H1 (cell line): ENCODE results near the gene SLC12A7. TPM values are rescaled to one million over a fixed set of nuclear protein-coding genes. Genes with fewer than 3 reads are reported as not detected.

Experiments
- CTCF ChIA-PET: fragments of 300-600 bp; sonication (Branson Sonifier 250); formaldehyde crosslinking; loops from one replicate; lab custom pipeline; 2021; ENCODE audit not compliant: partially characterized antibody; lab: Charles Lee
- POLR2A ChIA-PET: fragments of 300-600 bp; sonication (Branson Sonifier 250); formaldehyde crosslinking; loops from one replicate; lab custom pipeline; 2021; ENCODE audit warnings: inconsistent platforms; ENCODE audit not compliant: partially characterized antibody; lab: Charles Lee
- DNase-seq, 2 experiments: peaks; one replicate each; pipeline versions ENCODE4 v3.0.0 to v3.0.0-alpha.2; 2010 to 2022; ENCODE audit warnings: low spot score in 2 of 2, low read depth in 1 of 2, mixed read lengths in 1 of 2
- FAIRE-seq: peaks from 2 replicates; lab custom pipeline; 2011; peaks lifted over from hg19 to GRCh38; lab: Jason Lieb, UNC
- H2AFZ ChIP-seq: 2 replicates; pipeline ENCODE4 v1.8.1; 2012; ENCODE audit warnings: low read length, inconsistent platforms
- H2AK5ac ChIP-seq: 2 replicates; pipeline ENCODE4 v1.6.1; 2013; ENCODE audit warnings: low read depth, low read length
- H2BK120ac ChIP-seq: replicated peaks from 2 replicates; pipeline ENCODE3; 2013; ENCODE audit warnings: low read depth, low read length, inconsistent platforms
- H2BK12ac ChIP-seq: 2 replicates; pipeline ENCODE4 v1.6.1; 2013; ENCODE audit warnings: low read depth, low read length
- H2BK15ac ChIP-seq: 2 replicates; pipeline ENCODE4 v1.6.1; 2013; ENCODE audit warnings: low read length
- H2BK20ac ChIP-seq: 2 replicates; pipeline ENCODE4 v1.6.1; 2013; ENCODE audit warnings: low read length
- H2BK5ac ChIP-seq: 2 replicates; pipeline ENCODE4 v1.6.1; 2013; ENCODE audit warnings: low read depth, low read length
- H3K14ac ChIP-seq: 2 replicates; pipeline ENCODE4 v1.6.1; 2013; ENCODE audit warnings: inconsistent platforms; ENCODE audit not compliant: insufficient read length
- H3K18ac ChIP-seq: 2 replicates; pipeline ENCODE4 v1.6.1; 2013; ENCODE audit warnings: low read length; ENCODE audit errors: extremely low read depth
- H3K23ac ChIP-seq: 2 replicates; pipeline ENCODE4 v1.6.1; 2013; ENCODE audit warnings: inconsistent platforms; ENCODE audit not compliant: insufficient read length
- H3K23me2 ChIP-seq: 2 replicates; pipeline ENCODE4 v1.6.1; 2013; ENCODE audit warnings: low read depth, low read length
- H3K27ac ChIP-seq: 2 replicates; pipeline ENCODE4 v1.6.1; 2011; ENCODE audit warnings: low read depth, low read length, inconsistent platforms
- H3K27me3 ChIP-seq, 4 experiments: replicated peaks in 1 of 4; 1 replicate in 1 of 4; 2 replicates in 3 of 4; pipeline versions ENCODE4 v1.6.1 to v1.8.1; 2011 to 2013; ENCODE audit warnings: low read length in 3 of 4, mild to moderate bottlenecking in 3 of 4, inconsistent platforms in 2 of 4, mixed read lengths in 2 of 4, moderate library complexity in 1 of 4; ENCODE audit not compliant: control insufficient read depth in 3 of 4, insufficient read depth in 3 of 4; ENCODE audit errors: extremely low read depth in 1 of 4
- H3K36me3 ChIP-seq, 4 experiments: 2 replicates each; pipeline versions ENCODE4 v1.6.1 to v1.8.1; 2011 to 2013; ENCODE audit warnings: mild to moderate bottlenecking in 4 of 4, low read length in 3 of 4, moderate library complexity in 2 of 4, control low read depth in 1 of 4, inconsistent platforms in 1 of 4; ENCODE audit not compliant: insufficient read depth in 4 of 4, control insufficient read depth in 2 of 4
- H3K4ac ChIP-seq: replicated peaks from 2 replicates; pipeline ENCODE3; 2013; ENCODE audit warnings: low read length, low read depth, mixed read lengths, inconsistent platforms; ENCODE audit not compliant: insufficient read length
- H3K4me1 ChIP-seq, 4 experiments: replicated peaks in 1 of 4; 1 replicate in 1 of 4; 2 replicates in 3 of 4; pipeline versions ENCODE4 v1.6.1 to v1.8.1; 2011 to 2013; ENCODE audit warnings: low read length in 3 of 4, inconsistent platforms in 2 of 4, mixed read lengths in 1 of 4; ENCODE audit not compliant: insufficient read depth in 4 of 4, control insufficient read depth in 3 of 4
- H3K4me2 ChIP-seq, 2 experiments: 2 replicates each; pipeline versions ENCODE4 v1.6.1 to v1.8.1; 2011 to 2013; ENCODE audit warnings: low read depth in 2 of 2, low read length in 2 of 2, control low read depth in 1 of 2, inconsistent platforms in 1 of 2, mild to moderate bottlenecking in 1 of 2; ENCODE audit not compliant: insufficient read depth in 1 of 2
- H3K4me3 ChIP-seq, 4 experiments: fragments of 200-600, 300-600 bp in 1 of 4; sonication (generic), shearing (Covaris generic), sonication (Bioruptor Twin) in 1 of 4; 2 replicates each; pipeline versions ENCODE4 v1.5.1 to v1.8.1; 2011 to 2016; ENCODE audit warnings: low read length in 4 of 4, low read depth in 3 of 4, control low read depth in 2 of 4, inconsistent platforms in 2 of 4, mild to moderate bottlenecking in 2 of 4, mixed read lengths in 1 of 4, moderate library complexity in 1 of 4; ENCODE audit not compliant: insufficient read depth in 2 of 4; ENCODE audit errors: extremely low read depth in 1 of 4
- H3K56ac ChIP-seq: replicated peaks from 2 replicates; pipeline ENCODE3; 2013; ENCODE audit warnings: low read depth, mild to moderate bottlenecking, mixed read lengths, low read length, inconsistent platforms; ENCODE audit not compliant: insufficient read length
- H3K79me1 ChIP-seq: 2 replicates; pipeline ENCODE4 v1.6.1; 2013; ENCODE audit warnings: low read depth, low read length, control low read depth
- H3K79me2 ChIP-seq, 2 experiments: 2 replicates each; pipeline versions ENCODE4 v1.6.1 to v1.8.1; 2012 to 2013; ENCODE audit warnings: low read length in 2 of 2, mild to moderate bottlenecking in 2 of 2, inconsistent platforms in 1 of 2; ENCODE audit not compliant: insufficient read depth in 2 of 2, control insufficient read depth in 1 of 2
- H3K9ac ChIP-seq, 4 experiments: replicated peaks in 1 of 4; 1 replicate in 1 of 4; 2 replicates in 3 of 4; pipeline versions ENCODE4 v1.6.1 to v1.8.1; 2011 to 2013; ENCODE audit warnings: low read depth in 3 of 4, low read length in 3 of 4, control low read depth in 2 of 4, mild to moderate bottlenecking in 2 of 4, moderate library complexity in 2 of 4, inconsistent platforms in 1 of 4; ENCODE audit errors: extremely low read depth in 1 of 4
- H3K9me3 ChIP-seq, 2 experiments: 2 replicates each; pipeline versions ENCODE4 v1.6.1 to v1.8.1; 2012 to 2013; ENCODE audit warnings: mild to moderate bottlenecking in 2 of 2, moderate library complexity in 2 of 2, control low read depth in 1 of 2, inconsistent platforms in 1 of 2, low read depth in 1 of 2, low read length in 1 of 2, mixed read lengths in 1 of 2; ENCODE audit not compliant: insufficient read depth in 2 of 2
- H4K20me1 ChIP-seq, 2 experiments: replicated peaks in 1 of 2; 2 replicates each; pipeline versions ENCODE3 to v1.8.1; 2011 to 2013; ENCODE audit warnings: inconsistent platforms in 2 of 2, low read length in 2 of 2, mild to moderate bottlenecking in 1 of 2; ENCODE audit not compliant: insufficient read depth in 2 of 2, control insufficient read depth in 1 of 2
- H4K5ac ChIP-seq: 2 replicates; pipeline ENCODE4 v1.6.1; 2013; ENCODE audit warnings: low read length, low read depth, mixed read lengths, inconsistent platforms; ENCODE audit not compliant: insufficient read length
- H4K8ac ChIP-seq: 2 replicates; pipeline ENCODE4 v1.8.0; 2013; ENCODE audit warnings: mild to moderate bottlenecking, moderate library complexity, low read length, inconsistent platforms; ENCODE audit not compliant: insufficient read depth; ENCODE audit errors: extremely low read depth
- H4K91ac ChIP-seq: replicated peaks from 2 replicates; pipeline ENCODE3; 2013; ENCODE audit warnings: low read length, mixed read lengths, inconsistent platforms; ENCODE audit not compliant: insufficient read length
- ATF3 ChIP-seq: IDR thresholded peaks from 2 replicates; pipeline ENCODE4 v1.6.1; 2011; ENCODE audit warnings: low read depth, mild to moderate bottlenecking, low read length; ENCODE audit not compliant: insufficient read depth
- CTBP2 ChIP-seq: IDR thresholded peaks from 2 replicates; pipeline ENCODE4 v1.7.0; 2011; ENCODE audit warnings: borderline replicate concordance, mild to moderate bottlenecking, moderate library complexity, mixed read lengths, low read length; ENCODE audit not compliant: insufficient read depth, insufficient read length
- EZH2 ChIP-seq: fragments of 200-600 bp; sonication (generic); IDR thresholded peaks from 2 replicates; pipeline ENCODE4 v1.7.1; 2012; ENCODE audit warnings: low read depth, mild to moderate bottlenecking, moderate library complexity, low read length, inconsistent platforms; ENCODE audit not compliant: severe bottlenecking
- JUND ChIP-seq: IDR thresholded peaks from 2 replicates; pipeline ENCODE4 v1.6.1; 2011; ENCODE audit warnings: mild to moderate bottlenecking, improper control_type of control experiment, low read length
- KDM5A ChIP-seq: fragments of 200-600 bp; IDR thresholded peaks from 2 replicates; pipeline ENCODE4 v1.7.1; 2012; ENCODE audit warnings: mild to moderate bottlenecking, low read length, inconsistent platforms, mixed read lengths
- NRF1 ChIP-seq: IDR thresholded peaks from 2 replicates; pipeline ENCODE4 v1.6.1; 2011; ENCODE audit warnings: mild to moderate bottlenecking, low read depth, low read length, improper control_type of control experiment
- RXRA ChIP-seq: IDR thresholded peaks from 2 replicates; pipeline ENCODE4 v1.6.1; 2011; ENCODE audit warnings: low read depth, mild to moderate bottlenecking, low read length, moderate library complexity; ENCODE audit not compliant: insufficient read depth
- YY1 ChIP-seq: IDR thresholded peaks from 2 replicates; pipeline ENCODE4 v1.6.1; 2011; ENCODE audit warnings: low read depth, mild to moderate bottlenecking, low read length
- WGBS, 2 experiments: shearing (Covaris generic) in 1 of 2; methylation state at CpG; one replicate each; pipeline versions ENCODE4 v1.1.6 to v1.1.7; 2013 to 2015; ENCODE audit warnings: low lambda C conversion rate in 2 of 2, mixed read lengths in 2 of 2, inconsistent platforms in 1 of 2, low coverage in 1 of 2, missing lambda C conversion rate in 1 of 2; ENCODE audit not compliant: insufficient replicate concordance in 2 of 2, insufficient coverage in 1 of 2, insufficient read length in 1 of 2; ENCODE audit errors: extremely low coverage in 1 of 2, missing lambda C conversion rate in 1 of 2; 5-methylcytosine and 5-hydroxymethylcytosine counted together
- polyA plus RNA-seq, 7 experiments: library from polyadenylated mRNA; depleted of rRNA in 3 of 7; stranded (reverse) in 5 of 7; unstranded in 2 of 7; fragments of >200 nt in 5 of 7; fragments of 200-250 nt in 2 of 7; gene quantifications; 1 replicate in 5 of 7; 2 replicates in 1 of 7; 4 replicates in 1 of 7; pipeline versions ENCODE4 v1.2.1 to v1.2.3, GENCODE V29; 2011 to 2013; ENCODE audit warnings: missing spikeins in 2 of 7, mixed read lengths in 2 of 7
- total RNA-seq: library from RNA; stranded (reverse); fragmentation: NEBNext Ultra II Directional; extraction: Animal tissue kit (Norgen Biotek cat#: 25700); gene quantifications from 2 replicates; pipeline ENCODE4 v1.2.1, GENCODE V29; 2021
- TF ChIP-seq, protein P1 (sequence below): IDR thresholded peaks from 2 replicates; pipeline ENCODE4 v1.6.1; 2012; ENCODE audit warnings: inconsistent platforms

The SLC12A7 gene
- total and polyA plus RNA-seq, 2 of the 8 experiments (the other 6 are each of a cell fraction or from before 2014, with no cell fraction given): 23.5 to 39.7 TPM

DNA sequence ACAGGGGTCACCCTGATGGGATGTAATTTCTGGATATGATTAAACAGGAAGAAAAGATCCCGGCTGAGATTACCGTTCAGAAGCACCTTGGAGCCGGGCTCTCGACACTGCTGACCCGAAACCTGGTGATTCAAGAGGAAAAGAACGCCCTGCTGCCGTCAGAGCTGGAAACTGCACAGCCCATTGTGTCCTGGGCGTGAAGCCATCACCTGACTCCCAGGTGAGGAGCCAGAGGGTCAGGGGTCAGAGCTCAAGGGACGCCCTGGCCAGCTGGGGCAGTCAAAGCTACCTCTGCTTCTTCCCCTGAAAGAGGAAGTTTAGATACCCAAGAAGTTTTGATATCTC lies 17.8 kb upstream of the SLC12A7 start:
- no peaks in the 10 kb centered on the region for H3K36me3 ChIP-seq
- POLR2A ChIA-PET: interaction anchor here (1.0 to 5.4 kb wide), 2 partner anchors 12 to 15 kb away, joined by 3 to 22 read pairs; no protein-coding TSS in a partner anchor
- H2AK5ac ChIP-seq: peak overlapping the region; percentile 39; the same call in 1 of the 2 replicates
- no peak overlapping the region for H3K23ac ChIP-seq
- H3K14ac ChIP-seq: no peak overlapping the region
- H3K9ac ChIP-seq: no peak overlapping the region
- no peaks in the 10 kb centered on the region for H4K20me1 ChIP-seq
- H3K4me3 ChIP-seq: no peak overlapping the region
- H3K18ac ChIP-seq: no peak overlapping the region; the same call in 1 of the 2 replicates
- peaks cover 0 to 9% (median under 1%) of the 10 kb centered on the region in 4 experiments; a peak in 2 of 7 replicates for H3K4me1 ChIP-seq
- no peak overlapping the region for H4K5ac ChIP-seq
- WGBS, 2 experiments: 90% methylated on average over 9 of the region's 9 CpGs; no CpG with 5 or more reads in 1 of the 2 experiments
- CTCF ChIA-PET: interaction anchor here (1.1 to 1.7 kb wide), 4 partner anchors 9 to 21 kb away, joined by 4 to 5 read pairs (median 4); no protein-coding TSS in a partner anchor
- H3K27ac ChIP-seq: no peak overlapping the region
- H3K9me3 ChIP-seq: no peaks in the 10 kb centered on the region
- no peak for DNase-seq
- TF ChIP-seq, protein P1, sequence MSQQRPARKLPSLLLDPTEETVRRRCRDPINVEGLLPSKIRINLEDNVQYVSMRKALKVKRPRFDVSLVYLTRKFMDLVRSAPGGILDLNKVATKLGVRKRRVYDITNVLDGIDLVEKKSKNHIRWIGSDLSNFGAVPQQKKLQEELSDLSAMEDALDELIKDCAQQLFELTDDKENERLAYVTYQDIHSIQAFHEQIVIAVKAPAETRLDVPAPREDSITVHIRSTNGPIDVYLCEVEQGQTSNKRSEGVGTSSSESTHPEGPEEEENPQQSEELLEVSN: no peak
- TF ChIP-seq EZH2: no peak
- no peak for TF ChIP-seq CTBP2
- no peak for TF ChIP-seq RXRA
- TF ChIP-seq NRF1: no peak
- no peak for TF ChIP-seq KDM5A
- TF ChIP-seq YY1: no peak
- TF ChIP-seq JUND: no peak
- TF ChIP-seq ATF3: no peak
- no peaks in the 10 kb centered on the region for H3K79me1 ChIP-seq
- H2BK12ac ChIP-seq: peak overlapping the region; percentile 50; the same call in 1 of the 2 replicates
- H3K4me2 ChIP-seq: no peak overlapping the region
- no peak overlapping the region for H2BK120ac ChIP-seq
- H4K91ac ChIP-seq: no peak overlapping the region
- H2AFZ ChIP-seq: no peak overlapping the region
- H2BK5ac ChIP-seq: no peak overlapping the region
- FAIRE-seq: no peak
- H3K23me2 ChIP-seq: no peaks in the 10 kb centered on the region
- no peak overlapping the region; the same call in 1 of the 2 replicates for H2BK15ac ChIP-seq
- 0 out of 2 replicates have a peak overlapping the region, but pooled peaks have one; percentile 48 for H2BK20ac ChIP-seq
- no peak overlapping the region for H3K56ac ChIP-seq
- peak overlapping the region; percentile 47 for H3K4ac ChIP-seq
- no peak overlapping the region for H4K8ac ChIP-seq
- H3K27me3 ChIP-seq: no peaks in the 10 kb centered on the region
- H3K79me2 ChIP-seq: no peaks in the 10 kb centered on the region
